ENCODE data around the gene CARD8. TPM values are rescaled to one million over a fixed set of nuclear protein-coding genes. Genes with fewer than 3 reads are reported as not detected.

Gene CARD8
- total and polyA plus RNA-seq, 2 experiments from 2014 or later, result 16.6 to 17.1 TPM

GRCh38 chr19:48244281-48244680 is 11.4 kb downstream of the CARD8 start:
- Mint-ChIP-seq H3K9me3 (no peaks in the 10 kb centered on the region), H3K4me3 (no peak overlapping the region), H3K4me1 (peaks cover 5% of the 10 kb centered on the region), H3K27ac (peak overlapping the region; percentile 17), H3K27me3 (ENCODE audit: insufficient read depth, low read depth, poor library complexity) (no peaks in the 10 kb centered on the region), H3K36me3 (ENCODE audit: low read depth) (peaks cover 23% of the 10 kb centered on the region)
- DNase-seq (ENCODE audit: low spot score), result no peak
- TF ChIP-seq EZH2phosphoT487 (IDR thresholded peaks at IDR 0.05; ENCODE audit: unreplicated experiment), result no peak
- TF ChIP-seq ZNF462 (CRISPR knock-in tag; IDR thresholded peaks at IDR 0.05), result no peak
- TF ChIP-seq EZH2 (IDR thresholded peaks at IDR 0.05; ENCODE audit: low read depth, unreplicated experiment), result no peak
- no peak for TF ChIP-seq REST (IDR thresholded peaks at IDR 0.05; ENCODE audit: unreplicated experiment)
- no peak for TF ChIP-seq NANOG (IDR thresholded peaks at IDR 0.05; ENCODE audit: borderline replicate concordance)
- no peak for TF ChIP-seq STAT1 (IDR thresholded peaks at IDR 0.05; ENCODE audit: unreplicated experiment)
- TF ChIP-seq CREB1 (CRISPR knock-in tag; IDR thresholded peaks at IDR 0.05; ENCODE audit: low read depth), result no peak
- no peak for TF ChIP-seq ZNF331 (CRISPR knock-in tag; IDR thresholded peaks at IDR 0.05; ENCODE audit: low read depth)
- TF ChIP-seq CTCF (conservative IDR thresholded peaks at IDR 0.05; ENCODE audit: low read depth in 2 of 2), result no peak
- TF ChIP-seq POLR2AphosphoS5 (IDR thresholded peaks at IDR 0.05; ENCODE audit: low read depth), result no peak
- no peak for TF ChIP-seq ZNF114 (CRISPR knock-in tag; IDR thresholded peaks at IDR 0.05)
- no peak for TF ChIP-seq ETS1 (IDR thresholded peaks at IDR 0.05)
- TF ChIP-seq JUNB (IDR thresholded peaks at IDR 0.05; ENCODE audit: unreplicated experiment), result no peak
- no peaks in the 10 kb centered on the region for H3K27me3 ChIP-seq (ENCODE audit: insufficient read depth)
- no peak for ATAC-seq
- no peaks in the 10 kb centered on the region for H3K9me2 ChIP-seq (ENCODE audit: insufficient read depth)
- H4K20me1 ChIP-seq (replicated peaks; ENCODE audit: insufficient read depth), result no peaks in the 10 kb centered on the region; the same call in 1 of the 2 replicates
- H2AFZ ChIP-seq, result no peak overlapping the region
- no peak overlapping the region for H3K4me2 ChIP-seq
- H3K27ac ChIP-seq (ENCODE audit: low read depth), result no peak overlapping the region
- no peaks in the 10 kb centered on the region; the same call in 1 of the 2 replicates for H3K4me1 ChIP-seq (ENCODE audit: insufficient read depth)
- no peaks in the 10 kb centered on the region for H3K79me2 ChIP-seq (replicated peaks; ENCODE audit: insufficient read depth)
- no peak overlapping the region for H3K4me3 ChIP-seq
- H3K36me3 ChIP-seq (ENCODE audit: insufficient read depth), result peaks cover 4% of the 10 kb centered on the region
- no peaks in the 10 kb centered on the region for H3F3A ChIP-seq (replicated peaks; ENCODE audit: low read depth)

Measured in GM23338 (cell line).